Raji (cell line): ENCODE results near the gene EFHD2.

Experiments
- POLR2A ChIP-seq: IDR thresholded peaks from 2 replicates; pipeline ENCODE4 v1.6.1; 2011; ENCODE audit warnings: low read depth, low read length, control low read depth; ENCODE audit not compliant: insufficient read depth

The EFHD2 gene, protein sequence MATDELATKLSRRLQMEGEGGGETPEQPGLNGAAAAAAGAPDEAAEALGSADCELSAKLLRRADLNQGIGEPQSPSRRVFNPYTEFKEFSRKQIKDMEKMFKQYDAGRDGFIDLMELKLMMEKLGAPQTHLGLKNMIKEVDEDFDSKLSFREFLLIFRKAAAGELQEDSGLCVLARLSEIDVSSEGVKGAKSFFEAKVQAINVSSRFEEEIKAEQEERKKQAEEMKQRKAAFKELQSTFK

DNA sequence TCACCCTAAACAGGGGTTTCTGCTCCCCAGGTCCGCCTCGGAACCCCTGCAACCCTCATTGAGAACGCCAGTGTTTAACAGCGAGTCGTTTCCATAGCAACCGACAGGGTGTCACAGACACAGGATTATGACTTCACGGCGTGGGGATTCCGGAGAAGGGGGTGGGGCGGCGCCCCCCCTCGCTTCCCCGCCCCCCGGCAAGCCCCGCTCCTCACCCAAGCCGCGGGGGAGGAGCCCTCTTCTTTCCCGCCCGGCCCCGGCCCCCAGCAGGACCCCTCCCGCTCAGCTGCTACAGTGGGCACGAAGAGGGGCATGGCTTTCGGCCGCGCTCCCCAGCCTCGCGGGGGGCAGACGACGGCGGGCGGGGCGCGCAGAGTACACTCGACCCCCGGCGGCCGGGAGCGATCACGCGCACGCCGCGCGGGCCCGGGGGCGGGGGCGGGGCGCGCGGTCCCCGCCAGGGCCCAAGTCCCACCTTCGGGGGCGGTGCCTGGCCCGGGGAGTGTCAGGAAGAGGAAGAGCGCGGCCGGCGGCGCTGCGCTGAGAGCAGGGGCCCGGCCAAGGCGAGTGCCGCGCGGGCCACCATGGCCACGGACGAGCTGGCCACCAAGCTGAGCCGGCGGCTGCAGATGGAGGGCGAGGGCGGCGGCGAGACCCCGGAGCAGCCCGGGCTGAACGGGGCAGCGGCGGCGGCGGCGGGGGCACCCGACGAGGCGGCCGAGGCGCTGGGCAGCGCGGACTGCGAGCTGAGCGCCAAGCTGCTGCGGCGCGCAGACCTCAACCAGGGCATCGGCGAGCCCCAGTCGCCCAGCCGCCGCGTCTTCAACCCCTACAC, at the start of gene EFHD2:
Gene EFHD2, plus strand, starts transcription at position 501 of the 835 bp plus-strand sequence. Its CDS starts 84 bp downstream, at position 585.
- TF ChIP-seq POLR2A = peak; percentile 91

- no peak for TF ChIP-seq POLR2A
Measured at GRCh38 chr1:15360700-15361099, 49.0 kb upstream of the EFHD2 start.

DNA sequence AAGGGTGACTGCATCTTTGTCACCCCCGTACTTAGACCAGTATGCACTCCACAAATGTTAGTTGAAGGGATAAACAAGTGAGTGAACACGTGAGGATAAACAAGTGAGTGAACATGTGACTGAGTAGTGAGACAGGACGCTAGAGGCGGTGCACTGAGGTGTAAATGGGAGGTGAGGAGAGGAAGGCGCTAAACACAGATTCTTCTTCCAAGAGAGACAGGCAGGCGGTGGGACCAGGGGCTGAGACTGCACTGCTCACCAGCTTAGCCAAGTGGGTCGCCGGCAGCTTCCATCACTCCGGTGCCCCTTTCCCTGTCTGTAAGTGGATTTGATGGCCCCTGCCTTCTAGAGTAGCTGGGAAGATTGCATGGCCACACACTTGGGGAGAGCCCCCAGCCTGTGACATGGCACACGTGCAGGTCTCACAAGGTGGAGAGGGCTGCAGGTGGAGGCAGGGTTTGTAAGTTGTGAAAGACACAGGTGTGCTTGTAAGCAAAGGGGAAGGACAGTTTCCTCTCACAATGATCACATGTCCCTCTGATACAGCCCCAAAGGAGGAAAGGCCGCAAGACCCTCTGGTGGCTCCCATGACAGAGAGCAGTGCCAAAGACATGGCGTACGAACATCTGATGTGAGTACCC, 47.5 kb upstream of the EFHD2 start:
- no peak for TF ChIP-seq POLR2A

DNA sequence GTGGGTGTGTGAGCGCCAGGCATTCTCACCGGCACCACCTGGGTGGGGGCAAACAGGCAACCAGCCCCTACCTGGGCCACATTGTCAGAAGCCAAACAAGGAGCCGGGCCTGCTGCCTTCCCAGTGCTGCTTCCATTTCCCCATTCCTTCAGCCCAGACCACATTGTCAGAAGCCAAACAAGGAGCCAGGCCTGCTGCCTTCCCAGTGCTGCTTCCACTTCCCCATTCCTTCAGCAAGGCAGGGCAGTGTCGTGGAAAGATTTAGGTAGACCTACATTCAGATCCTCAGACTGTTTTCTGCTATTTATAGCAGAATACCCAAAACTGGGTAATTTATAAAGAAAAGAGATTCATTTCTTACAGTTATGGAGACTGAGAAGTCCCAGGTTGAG, 47.0 kb upstream of the EFHD2 start:
- TF ChIP-seq POLR2A = no peak

GRCh38 chr1:15364740-15365139, 44.9 kb upstream of the EFHD2 start:
- no peak for TF ChIP-seq POLR2A

- TF ChIP-seq POLR2A = no peak
Measured at GRCh38 chr1:15368888-15369287, 40.8 kb upstream of the EFHD2 start.

- TF ChIP-seq POLR2A = no peak
Measured at GRCh38 chr1:15370268-15370667, 39.4 kb upstream of the EFHD2 start.

DNA sequence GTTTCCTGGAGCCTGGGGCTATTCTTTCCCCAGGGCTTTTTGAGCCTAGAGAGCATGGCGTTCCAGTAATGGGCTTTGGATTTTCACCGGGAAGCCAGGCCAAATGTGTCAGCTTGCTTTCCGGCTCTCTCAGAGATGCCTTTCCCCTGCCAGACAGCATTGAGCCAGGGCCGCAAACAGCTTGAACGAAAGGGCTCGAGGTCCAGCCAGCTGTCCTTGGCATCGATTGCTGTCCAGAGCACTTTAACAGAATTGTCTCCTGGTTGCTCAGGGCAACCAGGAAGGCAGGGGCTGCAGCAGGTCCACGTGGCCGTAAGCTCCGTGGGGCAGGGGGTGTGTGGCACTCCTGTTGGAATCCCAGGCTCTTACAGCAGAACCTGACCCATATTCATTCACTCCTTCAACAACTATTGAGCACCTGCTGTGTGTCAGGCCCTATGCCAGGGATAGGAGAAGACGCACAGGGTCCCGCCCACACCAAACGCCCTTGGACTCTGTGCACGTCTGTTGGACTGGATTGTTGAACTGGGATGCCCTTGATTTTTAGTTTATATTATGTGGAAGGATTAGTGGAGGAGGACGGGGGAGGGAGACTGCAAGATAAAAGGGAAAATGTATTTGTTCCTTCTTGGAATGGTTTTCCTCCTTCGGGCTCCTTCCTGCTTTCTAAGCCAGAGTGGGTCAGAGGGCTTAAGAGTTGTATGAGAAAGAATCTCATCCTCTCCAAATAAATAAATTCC, 38.7 kb upstream of the EFHD2 start:
- no peak for TF ChIP-seq POLR2A

- no peak for TF ChIP-seq POLR2A
Measured at GRCh38 chr1:15371610-15372545, 37.8 kb upstream of the EFHD2 start.

GRCh38 chr1:15378729-15379128, 31.0 kb upstream of the EFHD2 start:
- TF ChIP-seq POLR2A = no peak

- no peak for TF ChIP-seq POLR2A
Measured at GRCh38 chr1:15380601-15381508, 28.8 kb upstream of the EFHD2 start.

DNA sequence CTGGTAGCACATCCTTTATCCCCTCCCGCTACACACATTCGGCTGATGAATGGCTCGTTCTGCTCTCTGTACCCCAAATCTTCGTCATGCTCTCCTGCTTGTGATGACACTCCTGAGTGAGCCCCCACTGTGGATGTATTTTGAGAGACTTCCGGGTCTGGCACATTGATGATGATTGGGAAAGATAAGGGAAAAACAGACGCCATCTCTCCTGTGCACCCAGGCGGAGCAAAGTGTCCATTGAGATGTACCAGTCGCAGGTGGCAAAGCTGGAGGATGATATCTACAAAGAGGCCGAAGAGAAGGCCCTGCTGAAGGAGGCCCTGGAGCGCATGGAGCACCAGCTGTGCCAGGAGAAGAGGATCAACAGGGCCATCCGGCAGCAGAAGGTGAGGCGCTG, 27.9 kb upstream of the EFHD2 start:
- no peak for TF ChIP-seq POLR2A
